ENCODE measurements around the gene FAM171A1.
"Not testable (repeated sequence)": the region's sequence is repeated elsewhere in the genome, so short reads cannot be mapped to it uniquely, and the experiment has no call there.

Gene FAM171A1

DNA sequence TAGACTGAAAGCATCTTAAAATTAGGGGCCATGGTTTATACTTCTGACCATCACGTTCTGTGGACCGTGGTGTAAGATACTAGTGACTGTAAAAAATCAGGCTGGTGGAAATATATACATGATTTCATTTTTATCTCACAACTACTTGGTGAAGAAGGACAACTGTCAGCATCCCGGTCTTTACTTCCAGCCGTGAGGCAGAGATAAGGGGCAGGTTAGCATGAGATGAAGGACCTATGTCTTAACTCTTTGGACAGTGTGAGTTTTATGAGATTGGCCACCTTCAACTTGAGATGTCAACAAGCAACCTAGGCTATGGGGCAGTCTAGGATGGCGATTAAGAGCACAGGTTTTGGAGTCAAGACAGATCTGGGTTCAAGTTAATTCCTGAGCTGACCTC, 37.5 kb upstream of the FAM171A1 start:
- H3K27ac ChIP-seq: no peak overlapping the region
- no peak overlapping the region for H3K4me3 ChIP-seq (ENCODE audit: low read depth, low read length)
- TF ChIP-seq, protein P1, sequence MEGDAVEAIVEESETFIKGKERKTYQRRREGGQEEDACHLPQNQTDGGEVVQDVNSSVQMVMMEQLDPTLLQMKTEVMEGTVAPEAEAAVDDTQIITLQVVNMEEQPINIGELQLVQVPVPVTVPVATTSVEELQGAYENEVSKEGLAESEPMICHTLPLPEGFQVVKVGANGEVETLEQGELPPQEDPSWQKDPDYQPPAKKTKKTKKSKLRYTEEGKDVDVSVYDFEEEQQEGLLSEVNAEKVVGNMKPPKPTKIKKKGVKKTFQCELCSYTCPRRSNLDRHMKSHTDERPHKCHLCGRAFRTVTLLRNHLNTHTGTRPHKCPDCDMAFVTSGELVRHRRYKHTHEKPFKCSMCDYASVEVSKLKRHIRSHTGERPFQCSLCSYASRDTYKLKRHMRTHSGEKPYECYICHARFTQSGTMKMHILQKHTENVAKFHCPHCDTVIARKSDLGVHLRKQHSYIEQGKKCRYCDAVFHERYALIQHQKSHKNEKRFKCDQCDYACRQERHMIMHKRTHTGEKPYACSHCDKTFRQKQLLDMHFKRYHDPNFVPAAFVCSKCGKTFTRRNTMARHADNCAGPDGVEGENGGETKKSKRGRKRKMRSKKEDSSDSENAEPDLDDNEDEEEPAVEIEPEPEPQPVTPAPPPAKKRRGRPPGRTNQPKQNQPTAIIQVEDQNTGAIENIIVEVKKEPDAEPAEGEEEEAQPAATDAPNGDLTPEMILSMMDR (IDR thresholded peaks at IDR 0.05; ENCODE audit: low read depth, low read length): no peak
- no peaks in the 10 kb centered on the region for H3K9me3 ChIP-seq (ENCODE audit: severe bottlenecking)
- no peak for DNase-seq
- H3K36me3 ChIP-seq: no peaks in the 10 kb centered on the region
- no peaks in the 10 kb centered on the region for H3K27me3 ChIP-seq (ENCODE audit: insufficient read depth, low read depth, severe bottlenecking)

DNA sequence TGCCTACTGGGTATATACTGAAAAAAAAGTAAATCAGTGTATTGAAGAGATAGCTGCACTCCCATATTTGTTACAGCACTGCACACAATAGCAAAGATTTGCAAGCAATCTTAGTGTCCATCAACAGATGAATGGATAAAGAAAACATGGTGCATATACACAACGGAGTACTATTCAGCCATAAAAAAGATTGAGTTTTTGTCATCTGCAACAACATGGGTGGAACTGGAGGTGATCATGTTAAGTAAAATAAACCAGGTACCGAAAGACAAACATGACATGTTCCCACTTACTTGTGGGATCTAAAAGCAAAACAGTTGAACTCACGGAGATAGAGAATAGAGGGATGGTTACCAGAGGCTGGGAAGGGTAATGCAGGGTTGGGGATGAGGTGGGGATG, 34.2 kb upstream of the FAM171A1 start:
- Histone ChIP-seq H3K27ac (no peak overlapping the region), H3K9me3 (ENCODE audit: severe bottlenecking) (no peaks in the 10 kb centered on the region), H3K4me3 (ENCODE audit: low read depth, low read length) (no peak overlapping the region), H3K36me3 (no peaks in the 10 kb centered on the region), H3K27me3 (ENCODE audit: insufficient read depth, low read depth, severe bottlenecking) (no peaks in the 10 kb centered on the region)
- TF ChIP-seq, protein P1 (IDR thresholded peaks at IDR 0.05; ENCODE audit: low read depth, low read length): no peak
- no peak for DNase-seq

DNA sequence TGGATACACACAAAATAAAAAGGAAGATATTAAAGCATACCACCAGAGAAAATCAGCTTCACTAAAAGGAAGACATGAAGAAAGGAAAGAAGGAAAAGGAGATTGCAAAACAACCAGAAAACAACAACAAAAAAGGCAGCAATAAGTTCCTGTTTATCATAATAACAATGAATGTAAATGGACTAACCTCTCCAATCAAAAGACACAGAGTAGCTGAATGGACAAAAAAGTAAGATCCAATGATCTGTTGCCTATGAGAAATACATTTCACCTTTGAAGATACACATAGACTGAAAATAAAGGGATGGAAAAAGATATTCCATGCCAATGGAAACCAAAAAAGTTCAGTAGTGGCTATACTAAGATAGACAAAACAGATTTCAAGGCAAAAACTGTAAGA, 30.3 kb upstream of the FAM171A1 start:
- H3K36me3 ChIP-seq: no peaks in the 10 kb centered on the region
- DNase-seq: no peak
- H3K9me3 ChIP-seq (ENCODE audit: severe bottlenecking): no peaks in the 10 kb centered on the region
- TF ChIP-seq, protein P1 (IDR thresholded peaks at IDR 0.05; ENCODE audit: low read depth, low read length): no peak
- no peak overlapping the region for H3K27ac ChIP-seq
- H3K27me3 ChIP-seq (ENCODE audit: insufficient read depth, low read depth, severe bottlenecking): no peaks in the 10 kb centered on the region
- no peak overlapping the region for H3K4me3 ChIP-seq (ENCODE audit: low read depth, low read length)

DNA sequence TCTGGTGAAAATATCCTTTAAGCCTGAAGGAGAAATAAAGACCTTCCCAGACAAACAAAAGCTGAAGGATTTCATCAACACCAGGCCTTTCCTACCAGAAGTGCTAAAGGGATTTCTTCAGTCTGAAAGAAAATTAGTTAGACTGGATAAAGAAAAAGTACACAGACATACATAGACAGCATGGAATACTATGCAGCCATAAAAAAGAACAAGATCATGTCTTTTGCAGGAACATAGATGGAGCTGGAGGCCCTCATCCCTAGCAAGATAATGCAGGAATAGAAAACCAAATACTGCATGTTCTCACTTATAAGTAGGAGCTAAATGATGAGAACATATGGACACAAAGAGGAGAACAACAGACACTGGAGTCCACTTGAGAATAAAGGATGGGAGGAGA, 29.4 kb upstream of the FAM171A1 start:
- DNase-seq; H3K27ac ChIP-seq; H3K36me3 ChIP-seq; H3K4me3 ChIP-seq (ENCODE audit: low read depth, low read length); H3K9me3 ChIP-seq (ENCODE audit: severe bottlenecking); H3K27me3 ChIP-seq (ENCODE audit: insufficient read depth, low read depth, severe bottlenecking): not testable (repeated sequence)

DNA sequence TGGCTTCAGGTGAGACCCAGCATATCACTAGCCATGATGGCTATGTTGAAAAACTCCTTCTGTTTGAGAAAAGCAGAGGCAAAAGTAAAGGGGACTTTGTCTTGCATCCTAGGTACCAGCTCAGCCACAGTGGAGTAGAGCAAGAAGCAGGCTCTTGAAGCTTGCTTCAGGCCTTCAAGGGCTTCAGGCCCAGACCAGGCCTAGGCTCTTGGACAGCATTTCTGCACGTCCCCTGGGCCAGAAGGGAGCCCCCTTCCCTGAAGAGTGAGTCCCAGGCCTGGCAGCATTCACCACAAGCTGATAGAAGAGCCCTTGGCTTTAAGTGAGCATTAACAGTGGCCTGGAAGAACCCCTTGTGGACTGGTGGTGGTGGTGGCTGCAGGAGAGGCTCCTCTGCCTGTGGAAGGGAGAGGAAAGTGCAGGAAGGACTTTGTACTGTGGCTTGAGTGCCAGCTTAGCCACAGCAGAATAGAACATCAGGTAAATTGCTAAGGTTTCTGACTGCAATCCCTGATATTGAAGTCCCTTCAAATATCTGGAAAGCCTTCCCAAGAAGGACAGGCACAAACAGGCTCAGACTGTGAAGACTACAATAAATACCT, 28.1 kb upstream of the FAM171A1 start:
- Histone ChIP-seq H3K9me3 (ENCODE audit: severe bottlenecking) (no peaks in the 10 kb centered on the region), H3K4me3 (ENCODE audit: low read depth, low read length) (no peak overlapping the region), H3K27ac (no peak overlapping the region), H3K36me3 (no peaks in the 10 kb centered on the region), H3K27me3 (ENCODE audit: insufficient read depth, low read depth, severe bottlenecking) (no peaks in the 10 kb centered on the region)
- TF ChIP-seq, protein P1 (IDR thresholded peaks at IDR 0.05; ENCODE audit: low read depth, low read length): no peak
- no peak for DNase-seq

DNA sequence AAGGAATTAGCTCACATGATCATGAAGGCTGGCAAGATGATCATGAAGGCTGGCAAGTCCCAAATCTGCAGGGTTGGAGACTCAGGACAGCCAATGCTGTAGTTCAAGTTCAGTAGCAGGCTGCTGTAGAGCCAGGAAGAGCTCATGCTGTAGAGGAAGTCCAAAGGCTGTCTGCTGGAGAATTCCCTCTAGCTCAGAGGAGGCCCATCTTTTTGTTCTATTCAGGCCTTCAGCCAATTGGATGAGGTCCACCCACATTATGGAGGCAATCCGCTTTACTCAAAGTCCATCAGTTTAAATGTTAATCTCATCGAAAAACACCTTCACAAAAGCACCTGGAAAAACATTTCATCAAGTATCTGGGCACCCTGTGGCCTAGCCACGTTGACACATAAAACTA, 24.8 kb upstream of the FAM171A1 start:
- Histone ChIP-seq H3K9me3 (ENCODE audit: severe bottlenecking) (no peaks in the 10 kb centered on the region), H3K27me3 (ENCODE audit: insufficient read depth, low read depth, severe bottlenecking) (no peaks in the 10 kb centered on the region), H3K27ac (no peak overlapping the region), H3K36me3 (no peaks in the 10 kb centered on the region), H3K4me3 (ENCODE audit: low read depth, low read length) (no peak overlapping the region)
- TF ChIP-seq, protein P1 (IDR thresholded peaks at IDR 0.05; ENCODE audit: low read depth, low read length): no peak
- no peak for DNase-seq
